Measurements from ENCODE around the gene MARS2. TPM values are rescaled to one million over a fixed set of nuclear protein-coding genes. Genes with fewer than 3 reads are reported as not detected.
A peak's percentile ranks its signal among the peaks of the same experiment; 100 is the strongest.
"Not testable (repeated sequence)": the region's sequence is repeated elsewhere in the genome, so short reads cannot be mapped to it uniquely, and the experiment has no call there.

The MARS2 gene
- total RNA-seq, 1 donor from 2014 or later = 5.6 TPM

DNA sequence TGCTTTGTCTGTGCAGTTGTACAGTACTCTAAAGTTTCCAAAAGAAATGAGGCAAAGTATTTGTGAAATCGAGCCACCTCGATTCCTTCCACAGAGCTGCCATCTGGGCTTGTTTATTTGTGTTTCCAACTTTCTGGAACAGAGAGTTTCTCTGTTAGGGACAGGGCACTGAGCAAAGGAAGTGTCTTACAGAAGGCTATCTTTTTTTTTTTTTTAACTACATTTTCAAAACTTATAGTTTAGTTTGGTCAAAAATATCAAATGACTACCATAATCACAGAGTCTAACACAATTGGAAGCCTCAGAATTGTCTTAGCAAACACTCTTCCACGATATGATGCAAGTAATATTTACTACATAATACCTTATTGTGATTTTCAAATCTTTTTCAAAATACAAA is 30.6 kb upstream of the MARS2 start:
- peaks cover 8% of the 10 kb centered on the region for H3K36me3 Mint-ChIP-seq (ENCODE audit: unreplicated experiment)
- H3K9me3 Mint-ChIP-seq (ENCODE audit: unreplicated experiment) = peaks cover 2% of the 10 kb centered on the region
- H3K4me3 Mint-ChIP-seq (ENCODE audit: unreplicated experiment) = peak overlapping the region; percentile 59
- DNase-seq = no peak
- H3K4me1 Mint-ChIP-seq (ENCODE audit: low read depth, unreplicated experiment) = no peaks in the 10 kb centered on the region
- no peaks in the 10 kb centered on the region for H3K27me3 Mint-ChIP-seq (ENCODE audit: unreplicated experiment)
- TF ChIP-seq, protein P1, sequence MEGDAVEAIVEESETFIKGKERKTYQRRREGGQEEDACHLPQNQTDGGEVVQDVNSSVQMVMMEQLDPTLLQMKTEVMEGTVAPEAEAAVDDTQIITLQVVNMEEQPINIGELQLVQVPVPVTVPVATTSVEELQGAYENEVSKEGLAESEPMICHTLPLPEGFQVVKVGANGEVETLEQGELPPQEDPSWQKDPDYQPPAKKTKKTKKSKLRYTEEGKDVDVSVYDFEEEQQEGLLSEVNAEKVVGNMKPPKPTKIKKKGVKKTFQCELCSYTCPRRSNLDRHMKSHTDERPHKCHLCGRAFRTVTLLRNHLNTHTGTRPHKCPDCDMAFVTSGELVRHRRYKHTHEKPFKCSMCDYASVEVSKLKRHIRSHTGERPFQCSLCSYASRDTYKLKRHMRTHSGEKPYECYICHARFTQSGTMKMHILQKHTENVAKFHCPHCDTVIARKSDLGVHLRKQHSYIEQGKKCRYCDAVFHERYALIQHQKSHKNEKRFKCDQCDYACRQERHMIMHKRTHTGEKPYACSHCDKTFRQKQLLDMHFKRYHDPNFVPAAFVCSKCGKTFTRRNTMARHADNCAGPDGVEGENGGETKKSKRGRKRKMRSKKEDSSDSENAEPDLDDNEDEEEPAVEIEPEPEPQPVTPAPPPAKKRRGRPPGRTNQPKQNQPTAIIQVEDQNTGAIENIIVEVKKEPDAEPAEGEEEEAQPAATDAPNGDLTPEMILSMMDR (IDR thresholded peaks at IDR 0.05; ENCODE audit: partially characterized antibody, unreplicated experiment) = no peak
- no peak overlapping the region for H3K27ac Mint-ChIP-seq (ENCODE audit: unreplicated experiment)

DNA sequence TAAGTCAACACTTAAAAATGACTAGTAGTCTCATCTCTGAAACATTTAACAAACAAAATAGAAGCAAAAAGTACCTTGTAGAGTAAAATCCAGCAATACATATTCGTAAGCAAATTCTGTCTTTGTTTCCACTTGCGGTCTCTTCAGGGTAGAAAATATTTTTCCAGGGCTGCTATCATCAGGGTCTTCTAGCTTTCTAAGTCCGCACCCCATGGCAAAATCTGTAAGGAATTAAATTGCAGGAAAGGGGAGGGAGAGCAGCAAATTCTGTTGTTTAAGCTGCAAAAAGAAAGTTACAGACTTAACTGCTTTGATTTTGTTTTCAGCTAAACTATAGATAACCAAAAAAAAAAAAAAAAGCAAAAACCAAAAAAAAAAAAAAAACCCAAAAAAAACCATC is 29.9 kb upstream of the MARS2 start, which contains the start of gene RFTN2:
Gene RFTN2 (minus strand): TSS at position 342 of the 400 bp plus-strand sequence. CDS start 129 bp downstream, at position 213.
- TF ChIP-seq, protein P1 (IDR thresholded peaks at IDR 0.05; ENCODE audit: partially characterized antibody, unreplicated experiment) = no peak
- Mint-ChIP-seq H3K4me3 (ENCODE audit: unreplicated experiment) (peak within 1 kb of the TSS; percentile 59), H3K9me3 (ENCODE audit: unreplicated experiment) (peaks cover 2% of the 10 kb centered on the region), H3K36me3 (ENCODE audit: unreplicated experiment) (peaks cover 8% of the 10 kb centered on the region), H3K27me3 (ENCODE audit: unreplicated experiment) (no peaks in the 10 kb centered on the region), H3K27ac (ENCODE audit: unreplicated experiment) (peak within 1 kb of the TSS; percentile 20), H3K4me1 (ENCODE audit: low read depth, unreplicated experiment) (no peaks in the 10 kb centered on the region)
- DNase-seq = no peak

DNA sequence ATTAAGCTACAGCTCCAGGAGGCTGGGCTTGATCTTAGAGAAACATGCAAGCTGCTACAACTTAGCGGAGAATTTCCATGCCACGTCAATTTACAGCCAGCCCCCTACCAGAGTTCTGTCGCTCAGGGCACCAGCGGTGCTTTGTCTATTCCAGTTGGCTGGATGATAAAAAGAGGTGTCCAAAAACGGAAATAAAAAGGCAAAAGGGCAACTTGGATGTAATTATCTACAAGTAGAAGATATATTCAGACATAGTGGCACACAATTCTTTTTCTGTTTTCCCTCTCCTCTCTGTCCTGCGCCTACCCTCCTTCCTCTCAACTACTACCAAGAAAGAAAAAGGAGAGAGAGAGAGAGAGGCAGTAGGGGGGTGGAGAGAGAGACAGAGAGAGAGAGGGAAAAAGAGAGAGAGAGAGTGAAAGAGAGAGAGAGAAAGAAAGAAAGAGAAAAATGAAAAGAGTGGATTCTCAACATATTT is 29.4 kb upstream of the MARS2 start:
- Mint-ChIP-seq H3K9me3 (ENCODE audit: unreplicated experiment) (peaks cover 2% of the 10 kb centered on the region), H3K27me3 (ENCODE audit: unreplicated experiment) (no peaks in the 10 kb centered on the region), H3K27ac (ENCODE audit: unreplicated experiment) (peak overlapping the region; percentile 20), H3K4me3 (ENCODE audit: unreplicated experiment) (peak overlapping the region; percentile 53), H3K4me1 (ENCODE audit: low read depth, unreplicated experiment) (no peaks in the 10 kb centered on the region), H3K36me3 (ENCODE audit: unreplicated experiment) (peaks cover 6% of the 10 kb centered on the region)
- DNase-seq = no peak
- TF ChIP-seq, protein P1 (IDR thresholded peaks at IDR 0.05; ENCODE audit: partially characterized antibody, unreplicated experiment) = no peak

DNA sequence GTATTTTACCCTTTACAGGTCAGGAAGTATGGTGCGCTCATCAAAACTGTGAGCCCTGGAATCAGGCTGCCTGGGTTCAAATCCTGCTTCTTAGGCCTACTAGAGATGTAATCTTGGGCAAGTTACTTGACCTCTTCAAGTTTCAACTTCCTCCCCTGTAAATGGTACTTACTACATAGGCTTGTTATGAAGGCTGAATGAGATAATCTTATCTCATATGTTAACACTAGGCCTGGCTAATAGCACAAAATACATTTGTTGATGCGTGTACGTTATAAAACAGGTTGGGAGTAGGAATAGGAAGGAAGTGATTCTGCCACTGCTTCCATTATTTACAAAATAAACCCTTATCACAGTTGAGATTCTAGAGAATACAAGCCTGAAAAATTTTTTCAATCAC is 28.1 kb upstream of the MARS2 start:
- H3K4me1 Mint-ChIP-seq (ENCODE audit: low read depth, unreplicated experiment) = no peaks in the 10 kb centered on the region
- no peak overlapping the region for H3K27ac Mint-ChIP-seq (ENCODE audit: unreplicated experiment)

DNA sequence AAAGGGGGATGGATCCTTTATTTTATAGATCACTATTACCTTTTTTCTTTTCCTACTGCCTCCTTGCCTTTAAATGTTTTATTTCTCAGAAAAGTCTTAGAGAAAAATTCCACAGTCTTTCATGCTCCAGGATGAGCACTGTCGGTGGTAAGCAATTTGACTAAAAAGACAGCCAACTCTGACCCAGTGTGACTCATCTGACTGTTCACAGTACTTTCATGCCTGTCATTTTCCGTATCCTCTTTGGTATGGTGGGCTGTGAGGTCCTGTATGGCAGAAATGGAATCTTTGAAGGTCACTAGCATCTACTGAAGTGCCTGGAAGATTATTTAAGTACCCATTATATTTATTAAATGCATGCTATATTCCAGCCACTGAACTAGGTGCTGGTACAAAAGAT is 27.7 kb upstream of the MARS2 start:
- Mint-ChIP-seq H3K27me3 (ENCODE audit: unreplicated experiment) (no peaks in the 10 kb centered on the region), H3K9me3 (ENCODE audit: unreplicated experiment) (no peaks in the 10 kb centered on the region), H3K4me1 (ENCODE audit: low read depth, unreplicated experiment) (no peaks in the 10 kb centered on the region), H3K36me3 (ENCODE audit: unreplicated experiment) (no peaks in the 10 kb centered on the region), H3K4me3 (ENCODE audit: unreplicated experiment) (no peak overlapping the region), H3K27ac (ENCODE audit: unreplicated experiment) (no peak overlapping the region)
- TF ChIP-seq, protein P1 (IDR thresholded peaks at IDR 0.05; ENCODE audit: partially characterized antibody, unreplicated experiment) = no peak
- no peak for DNase-seq

More for the DNA sequence above, 28.1 kb upstream of the MARS2 start:
- DNase-seq = no peak
- no peaks in the 10 kb centered on the region for H3K27me3 Mint-ChIP-seq (ENCODE audit: unreplicated experiment)
- H3K4me3 Mint-ChIP-seq (ENCODE audit: unreplicated experiment) = no peak overlapping the region
- H3K36me3 Mint-ChIP-seq (ENCODE audit: unreplicated experiment) = no peaks in the 10 kb centered on the region
- TF ChIP-seq, protein P1 (IDR thresholded peaks at IDR 0.05; ENCODE audit: partially characterized antibody, unreplicated experiment) = no peak
- H3K9me3 Mint-ChIP-seq (ENCODE audit: unreplicated experiment) = no peaks in the 10 kb centered on the region

DNA sequence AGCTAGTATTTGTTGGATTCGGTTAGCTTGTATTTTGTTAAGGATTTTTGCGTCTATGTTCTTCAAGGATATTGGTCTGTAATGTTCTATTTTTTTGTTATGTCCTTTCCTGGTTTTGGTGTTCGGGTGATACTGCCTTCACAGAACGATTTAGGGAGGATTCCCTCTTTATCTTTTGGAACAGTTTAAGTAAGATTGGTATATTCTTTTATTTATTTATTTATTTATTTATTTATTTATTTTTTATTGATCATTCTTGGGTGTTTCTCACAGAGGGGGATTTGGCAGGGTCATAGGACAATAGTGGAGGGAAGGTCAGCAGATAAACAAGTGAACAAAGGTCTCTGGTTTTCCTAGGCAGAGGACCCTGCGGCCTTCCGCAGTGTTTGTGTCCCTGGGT is 10.0 kb upstream of the MARS2 start:
- H3K27ac Mint-ChIP-seq (ENCODE audit: unreplicated experiment) = peak overlapping the region; percentile 20
- not testable (repeated sequence) for DNase-seq; H3K4me1 Mint-ChIP-seq (ENCODE audit: low read depth, unreplicated experiment); H3K36me3 Mint-ChIP-seq (ENCODE audit: unreplicated experiment); H3K27me3 Mint-ChIP-seq (ENCODE audit: unreplicated experiment); H3K4me3 Mint-ChIP-seq (ENCODE audit: unreplicated experiment); H3K9me3 Mint-ChIP-seq (ENCODE audit: unreplicated experiment)

DNA sequence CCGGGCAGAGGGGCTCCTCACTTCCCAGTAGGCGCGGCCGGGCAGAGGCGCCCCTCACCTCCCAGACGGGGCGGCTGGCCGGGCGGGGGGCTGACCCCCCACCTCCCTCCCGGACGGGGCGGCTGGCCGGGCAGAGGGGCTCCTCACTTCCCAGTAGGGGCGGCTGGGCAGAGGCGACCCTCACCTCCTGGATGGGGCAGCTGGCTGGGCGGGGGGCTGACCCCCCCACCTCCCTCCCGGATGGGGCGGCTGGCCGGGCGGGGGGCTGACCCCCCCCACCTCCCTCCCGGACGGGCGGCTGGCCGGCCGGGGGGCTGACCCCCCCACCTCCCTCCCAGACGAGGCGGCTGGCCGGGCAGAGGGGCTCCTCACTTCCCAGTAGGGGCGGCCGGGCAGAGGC is 9.2 kb upstream of the MARS2 start:
- H3K4me3 Mint-ChIP-seq (ENCODE audit: unreplicated experiment); H3K9me3 Mint-ChIP-seq (ENCODE audit: unreplicated experiment); H3K36me3 Mint-ChIP-seq (ENCODE audit: unreplicated experiment); H3K27me3 Mint-ChIP-seq (ENCODE audit: unreplicated experiment); H3K4me1 Mint-ChIP-seq (ENCODE audit: low read depth, unreplicated experiment); H3K27ac Mint-ChIP-seq (ENCODE audit: unreplicated experiment): not testable (repeated sequence)
- DNase-seq = peak; percentile 17

DNA sequence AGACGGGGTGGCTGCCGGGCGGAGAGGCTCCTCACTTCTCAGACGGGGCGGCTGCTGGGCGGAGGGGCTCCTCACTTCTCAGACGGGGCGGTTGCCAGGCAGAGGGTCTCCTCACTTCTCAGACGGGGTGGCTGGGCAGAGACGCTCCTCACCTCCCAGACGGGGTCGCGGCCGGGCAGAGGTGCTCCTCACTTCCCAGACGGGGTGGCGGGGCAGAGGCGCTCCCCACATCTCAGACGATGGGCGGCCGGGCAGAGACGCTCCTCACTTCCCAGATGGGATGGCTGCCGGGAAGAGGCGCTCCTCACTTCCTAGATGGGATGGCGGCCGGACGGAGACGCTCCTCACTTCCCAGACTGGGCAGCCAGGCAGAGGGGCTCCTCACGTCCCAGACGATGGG is 8.6 kb upstream of the MARS2 start:
- DNase-seq; H3K27ac Mint-ChIP-seq (ENCODE audit: unreplicated experiment); H3K36me3 Mint-ChIP-seq (ENCODE audit: unreplicated experiment); H3K9me3 Mint-ChIP-seq (ENCODE audit: unreplicated experiment); H3K27me3 Mint-ChIP-seq (ENCODE audit: unreplicated experiment); H3K4me1 Mint-ChIP-seq (ENCODE audit: low read depth, unreplicated experiment); H3K4me3 Mint-ChIP-seq (ENCODE audit: unreplicated experiment): not testable (repeated sequence)

Measured in glutamatergic neuron (in vitro differentiated cells).